Esophagus (tissue), 2 donors: Measurements from ENCODE around the gene GNPTG. TPM values are rescaled to one million over a fixed set of nuclear protein-coding genes. Genes with fewer than 3 reads are reported as not detected.
A peak's percentile ranks its signal among the peaks of the same experiment; 100 is the strongest.

Experiments
- H3K27ac ChIP-seq, 2 donors: one replicate each; pipeline ENCODE4 v1.5.1; 2013; ENCODE audit warnings: low read depth in 2 of 2, mild to moderate bottlenecking in 2 of 2, inconsistent platforms in 1 of 2, low read length in 1 of 2, moderate library complexity in 1 of 2
- H3K27me3 ChIP-seq, 2 donors: one replicate each; pipeline ENCODE4 v1.6.1; 2013; ENCODE audit warnings: low read length in 2 of 2, control low read depth in 1 of 2, mild to moderate bottlenecking in 1 of 2; ENCODE audit not compliant: insufficient read depth in 2 of 2, control insufficient read depth in 1 of 2
- H3K36me3 ChIP-seq, 2 donors: one replicate each; pipeline ENCODE4 v1.6.1; 2013; ENCODE audit warnings: low read length in 1 of 2; ENCODE audit not compliant: control insufficient read depth in 2 of 2, insufficient read depth in 2 of 2
- H3K4me1 ChIP-seq, 2 donors: one replicate each; pipeline ENCODE4 v1.6.1; 2013; ENCODE audit warnings: low read length in 1 of 2; ENCODE audit not compliant: control insufficient read depth in 2 of 2, insufficient read depth in 2 of 2
- H3K4me3 ChIP-seq, 2 donors: one replicate each; pipeline ENCODE4 v1.5.1; 2013; ENCODE audit warnings: low read length in 2 of 2, mild to moderate bottlenecking in 2 of 2, low read depth in 1 of 2, moderate library complexity in 1 of 2
- H3K9me3 ChIP-seq, 2 donors: one replicate each; pipeline ENCODE4 v1.6.1; 2013; ENCODE audit warnings: mild to moderate bottlenecking in 2 of 2, low read depth in 1 of 2, low read length in 1 of 2, moderate library complexity in 1 of 2; ENCODE audit not compliant: control insufficient read depth in 2 of 2, insufficient read depth in 1 of 2
- WGBS, 2 donors: extraction: QIAGEN DNeasy Blood & Tissue Kit; methylation state at CpG; one replicate each; pipeline ENCODE4 v1.1.7; 2013; 5-methylcytosine and 5-hydroxymethylcytosine counted together
- polyA plus RNA-seq, 2 donors: library from polyadenylated mRNA; stranded (reverse); fragments of 200-250 nt; gene quantifications; one replicate each; pipeline ENCODE4 v1.2.3, GENCODE V29; 2013
- donor health status: healthy with polysubstance abuse.
- donor health status: Bipolar disorder and iron deficiency.

GNPTG gene
- polyA plus RNA-seq, 2 donors = 33.6 to 39.1 TPM

DNA sequence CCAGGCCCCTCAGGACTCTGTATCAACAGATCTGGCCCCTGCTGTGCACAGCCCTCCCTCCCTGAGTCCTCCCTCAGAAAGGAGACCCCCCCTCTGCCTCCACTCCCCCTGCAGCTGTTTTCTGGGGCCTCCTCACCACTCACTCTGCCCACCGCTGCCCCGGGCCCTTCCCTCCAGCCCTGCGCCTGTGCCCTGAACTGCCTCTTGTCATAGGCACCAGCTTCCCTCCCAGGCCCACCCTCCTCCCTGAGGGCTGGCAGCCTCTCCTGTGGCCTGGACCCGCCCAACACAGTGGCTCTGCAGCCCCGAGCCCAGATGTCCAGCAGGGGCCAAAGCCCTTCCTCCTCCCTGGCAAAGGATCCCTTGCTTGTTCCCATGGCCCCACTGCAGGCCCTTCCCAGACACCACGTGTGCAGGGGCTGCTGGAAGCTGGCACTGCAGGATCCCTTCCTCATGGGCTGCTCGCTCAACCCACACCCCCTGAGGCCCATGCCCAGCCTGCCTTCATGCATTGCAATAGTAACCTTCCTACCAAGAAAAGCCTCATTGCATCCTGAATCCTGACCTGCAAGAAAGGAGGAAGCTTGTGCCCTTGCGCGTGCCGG lies 25.8 kb downstream of the GNPTG start:
- no peaks in the 10 kb centered on the region for H3K9me3 ChIP-seq
- peaks cover 2 to 18% of the 10 kb centered on the region in 2 donors for H3K36me3 ChIP-seq
- H3K4me1 ChIP-seq = peaks cover 7 to 11% of the 10 kb centered on the region in 2 donors
- H3K27me3 ChIP-seq = no peaks in the 10 kb centered on the region
- 86 to 87% methylated on average over 10 of the region's 10 CpGs for WGBS, 2 donors
- no peak overlapping the region for H3K27ac ChIP-seq
- H3K4me3 ChIP-seq = no peak overlapping the region

DNA sequence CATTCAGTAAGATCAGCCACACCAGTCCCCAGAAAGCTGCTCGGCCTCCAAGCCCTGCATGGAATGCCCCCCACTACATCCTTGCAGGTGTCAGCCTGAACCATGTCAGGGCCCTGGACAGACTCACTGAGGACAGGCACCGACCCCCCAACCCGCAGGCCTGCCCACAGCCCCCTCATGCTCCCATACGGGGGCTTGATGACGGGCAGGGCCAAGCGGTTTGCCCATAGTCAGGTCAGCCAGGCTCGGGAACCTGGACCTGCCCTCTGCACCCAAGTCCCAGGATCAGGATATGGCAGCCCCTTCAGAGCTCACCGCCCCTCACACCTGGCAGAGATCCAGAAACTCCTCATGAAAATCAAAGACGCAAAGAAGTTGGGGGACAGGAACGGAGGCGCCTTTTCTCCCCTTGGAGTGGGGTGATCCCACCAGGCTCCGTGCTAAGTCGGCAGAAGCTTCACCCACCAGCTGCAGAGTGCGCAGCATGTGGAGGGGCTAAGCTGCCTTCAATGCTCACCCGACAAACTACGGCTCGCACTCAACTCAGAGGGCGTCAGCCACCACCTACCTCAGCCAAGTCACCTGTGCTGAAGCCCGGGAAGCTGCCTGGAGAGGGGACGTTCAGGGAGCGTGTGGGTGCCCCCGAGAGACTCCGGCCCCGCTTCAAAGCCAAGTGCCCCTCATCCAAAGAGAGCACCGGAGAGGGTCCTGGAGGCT lies 26.5 kb downstream of the GNPTG start:
- WGBS, 2 donors = 82 to 88% methylated on average over 25 of the region's 25 CpGs
- peaks cover 2 to 19% of the 10 kb centered on the region in 2 donors for H3K36me3 ChIP-seq
- no peaks in the 10 kb centered on the region for H3K9me3 ChIP-seq
- H3K27ac ChIP-seq = no peak overlapping the region
- no peaks in the 10 kb centered on the region for H3K27me3 ChIP-seq
- H3K4me3 ChIP-seq = peak overlapping the region in 1 of 2 donors; percentile 52
- peaks cover 7 to 11% of the 10 kb centered on the region in 2 donors for H3K4me1 ChIP-seq

DNA sequence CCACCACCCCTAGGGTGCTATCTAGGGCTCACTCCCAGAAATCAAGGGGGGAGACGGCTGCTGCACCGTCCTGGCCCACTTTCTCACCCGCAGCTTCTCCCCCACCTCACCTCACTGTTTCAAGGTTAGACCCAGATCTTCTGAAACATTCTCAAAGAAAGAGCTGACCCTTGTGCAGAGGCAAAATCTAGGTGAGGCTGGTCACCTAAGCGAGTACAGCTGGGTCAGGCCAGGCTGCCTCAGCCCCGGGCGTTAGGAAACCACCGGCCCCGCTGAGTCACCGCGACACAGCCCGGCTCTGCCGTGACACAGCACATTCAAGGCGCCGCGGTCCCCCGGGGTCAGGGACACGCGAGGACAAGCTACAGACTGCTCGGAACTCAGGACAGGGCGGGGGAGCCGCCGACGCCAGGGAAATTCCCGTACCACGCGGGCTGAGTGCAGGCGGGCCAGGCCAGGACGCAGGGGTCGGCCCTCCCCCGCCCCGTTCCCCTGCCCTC lies 27.1 kb downstream of the GNPTG start:
- H3K4me3 ChIP-seq = peak overlapping the region; percentile 51 to 52
- 6% methylated on average over 27 to 31 of the region's 31 CpGs for WGBS, 2 donors
- peaks cover 2 to 25% of the 10 kb centered on the region in 2 donors for H3K36me3 ChIP-seq
- H3K27me3 ChIP-seq = no peaks in the 10 kb centered on the region
- H3K4me1 ChIP-seq = peaks cover 7 to 11% of the 10 kb centered on the region in 2 donors
- H3K9me3 ChIP-seq = no peaks in the 10 kb centered on the region
- peak overlapping the region; percentile 53 to 77 for H3K27ac ChIP-seq

DNA sequence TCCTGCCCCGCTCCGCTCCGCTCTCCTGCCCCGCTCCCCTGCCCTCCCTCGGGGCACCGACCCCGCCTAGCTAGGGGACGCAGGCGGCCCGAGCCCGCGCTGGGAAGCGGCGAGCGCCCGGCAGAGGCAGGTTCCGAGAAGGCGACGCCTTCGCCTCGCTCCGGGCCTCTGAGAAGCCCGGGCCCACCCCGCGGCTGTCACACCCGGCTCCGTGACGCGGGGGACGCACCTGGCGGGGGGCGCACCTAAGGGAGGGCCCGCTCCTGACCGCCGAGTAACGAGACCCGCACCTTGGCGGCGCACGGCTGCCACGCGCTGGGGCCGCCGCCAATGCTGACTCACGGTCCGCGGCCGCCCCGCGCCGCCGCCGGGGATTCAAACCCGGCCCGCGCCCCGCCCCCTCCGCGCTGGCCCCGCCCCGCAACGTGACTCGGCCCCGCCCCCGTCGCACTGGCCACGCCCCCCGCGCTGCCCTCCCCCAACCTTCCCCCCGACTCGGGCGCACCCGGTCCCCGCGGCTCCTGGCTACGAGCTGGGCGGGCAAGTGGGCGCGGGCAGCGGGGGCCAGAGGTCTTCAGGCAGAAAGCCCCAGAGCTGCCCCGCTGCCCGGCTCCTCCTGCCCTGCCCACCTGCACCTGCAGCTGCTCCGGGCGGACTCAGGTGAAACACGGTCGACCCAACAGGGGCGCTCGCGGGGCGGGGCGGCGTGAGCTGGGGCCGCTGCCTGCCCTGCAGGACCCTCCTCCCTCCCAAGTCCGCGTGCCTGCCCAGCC lies 27.8 kb downstream of the GNPTG start:
- H3K27me3 ChIP-seq = no peaks in the 10 kb centered on the region
- 5% methylated on average over 68 to 95 of the region's 95 CpGs for WGBS, 2 donors
- H3K9me3 ChIP-seq = no peaks in the 10 kb centered on the region
- H3K36me3 ChIP-seq = peaks cover 2 to 26% of the 10 kb centered on the region in 2 donors
- H3K27ac ChIP-seq = peak overlapping the region; percentile 53 to 77
- peak overlapping the region; percentile 51 to 52 for H3K4me3 ChIP-seq
- peaks cover 7 to 11% of the 10 kb centered on the region in 2 donors for H3K4me1 ChIP-seq

DNA sequence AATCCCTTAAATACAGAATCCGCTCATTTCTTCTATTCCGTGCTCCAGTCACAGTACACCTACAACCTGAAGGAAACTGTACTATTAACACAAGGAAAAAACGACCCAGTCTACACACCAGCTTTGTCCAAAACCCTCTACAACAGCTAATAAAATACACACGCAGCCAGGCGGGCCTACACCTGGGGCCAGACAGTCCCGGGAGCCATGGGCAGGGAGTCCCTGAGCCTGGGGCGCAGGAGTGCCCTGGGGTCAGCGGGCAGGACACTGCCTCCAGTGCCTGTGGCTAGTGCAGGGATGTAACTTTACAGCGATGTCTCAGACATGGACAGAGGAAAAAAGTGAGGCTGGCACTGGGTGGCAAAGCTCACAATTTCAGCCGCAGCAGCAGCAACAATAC lies 28.5 kb downstream of the GNPTG start:
- Histone ChIP-seq H3K36me3 (peaks cover 2 to 27% of the 10 kb centered on the region in 2 donors), H3K4me3 (no peak overlapping the region), H3K27me3 (no peaks in the 10 kb centered on the region), H3K4me1 (peaks cover 7 to 11% of the 10 kb centered on the region in 2 donors), H3K27ac (no peak overlapping the region), H3K9me3 (no peaks in the 10 kb centered on the region)
- 75 to 79% methylated on average over 10 of the region's 10 CpGs for WGBS, 2 donors

DNA sequence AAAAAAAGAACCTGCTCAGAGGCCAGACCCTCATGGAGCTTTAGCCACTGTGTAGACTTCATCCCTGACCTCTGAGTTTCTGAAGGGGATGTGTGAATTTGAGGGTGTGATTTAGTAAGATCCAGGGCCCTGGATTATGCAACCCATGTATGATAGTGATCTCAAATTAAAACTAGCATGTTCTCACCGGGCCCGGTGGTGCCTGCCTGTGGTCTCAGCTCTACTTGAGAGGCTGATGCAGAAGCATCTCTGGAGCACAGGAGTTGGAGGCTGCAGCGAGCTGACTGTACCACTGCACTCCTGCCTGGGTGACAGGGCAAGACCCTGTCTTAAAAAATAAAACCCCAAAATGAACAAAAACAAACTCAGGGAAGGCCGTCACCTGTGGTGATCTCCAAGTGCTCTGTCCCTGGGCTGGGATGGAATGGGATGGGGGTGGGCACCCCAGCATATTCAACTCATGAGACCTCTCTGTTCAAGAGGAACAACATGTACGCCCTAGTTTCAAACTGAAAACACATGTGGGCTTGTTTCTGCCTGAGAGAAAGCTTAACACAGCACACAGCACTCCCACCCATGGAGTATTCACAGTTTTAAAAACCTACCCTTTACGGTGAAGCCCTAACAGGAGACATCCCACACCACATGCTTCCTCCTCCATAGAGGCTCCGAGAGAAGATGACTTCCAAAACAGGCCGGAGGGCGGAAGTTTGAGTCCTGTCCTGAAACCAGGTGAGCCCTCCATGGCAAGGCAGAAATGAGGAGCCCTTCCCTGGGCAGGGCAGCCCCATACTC lies 30.1 kb downstream of the GNPTG start:
- H3K9me3 ChIP-seq = no peaks in the 10 kb centered on the region
- no peaks in the 10 kb centered on the region for H3K27me3 ChIP-seq
- no peak overlapping the region for H3K4me3 ChIP-seq
- H3K4me1 ChIP-seq = peaks cover 7 to 11% of the 10 kb centered on the region in 2 donors
- WGBS, 2 donors = 91% methylated on average over 9 of the region's 9 CpGs
- peaks cover 2 to 26% of the 10 kb centered on the region in 2 donors for H3K36me3 ChIP-seq
- H3K27ac ChIP-seq = no peak overlapping the region

DNA sequence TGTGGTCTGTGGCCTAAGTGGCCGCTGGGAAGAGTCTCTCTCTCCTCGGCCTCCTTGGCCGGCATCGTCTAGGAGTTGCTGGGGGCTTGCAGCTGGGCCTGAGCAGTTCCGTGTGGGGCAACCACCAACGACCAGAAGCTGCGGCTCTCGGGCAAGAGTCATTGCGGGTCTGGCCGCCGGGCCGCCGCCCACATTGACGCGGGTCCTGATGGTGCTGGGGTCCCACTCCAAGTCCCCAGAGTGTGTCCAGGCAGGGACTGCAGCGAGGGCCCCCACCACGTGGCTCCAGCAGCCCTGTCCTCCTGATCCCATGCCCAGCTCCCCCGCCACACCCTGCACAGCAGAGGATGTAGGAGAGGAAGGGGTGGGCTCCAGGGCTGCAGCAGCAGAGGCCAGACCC lies 31.8 kb downstream of the GNPTG start:
- Histone ChIP-seq H3K9me3 (no peaks in the 10 kb centered on the region), H3K36me3 (peaks cover 2 to 33% of the 10 kb centered on the region in 2 donors), H3K4me3 (no peak overlapping the region), H3K27ac (no peak overlapping the region), H3K27me3 (no peaks in the 10 kb centered on the region), H3K4me1 (peaks cover 2 to 6% of the 10 kb centered on the region in 2 donors)
- WGBS, 2 donors = 89 to 91% methylated on average over 16 to 18 of the region's 18 CpGs

DNA sequence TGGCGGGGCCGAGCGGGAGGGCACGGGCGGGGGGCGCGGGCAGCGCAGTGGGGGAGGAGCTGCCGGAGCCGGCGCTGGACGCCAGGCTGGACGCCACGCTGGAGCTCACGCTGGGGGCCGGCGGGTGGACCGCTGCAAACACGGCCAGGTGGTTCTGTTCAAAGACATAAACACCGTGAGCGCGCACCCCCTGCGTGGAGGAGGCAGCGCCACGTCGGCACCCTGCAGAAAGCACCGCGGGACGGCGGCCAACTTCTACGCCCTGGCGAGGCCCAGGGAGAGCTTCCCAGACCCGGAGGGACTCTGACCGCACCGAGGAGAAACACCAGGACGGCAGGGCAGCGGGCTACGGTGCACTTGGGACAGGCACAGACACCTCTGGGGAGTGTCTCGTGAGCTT lies 33.5 kb downstream of the GNPTG start:
- 95 to 96% methylated on average over 39 of the region's 39 CpGs for WGBS, 2 donors
- H3K4me1 ChIP-seq = no peaks in the 10 kb centered on the region
- H3K27me3 ChIP-seq = no peaks in the 10 kb centered on the region
- H3K27ac ChIP-seq = no peak overlapping the region
- no peaks in the 10 kb centered on the region for H3K9me3 ChIP-seq
- no peak overlapping the region for H3K4me3 ChIP-seq
- peaks cover 1 to 36% of the 10 kb centered on the region in 2 donors for H3K36me3 ChIP-seq

DNA sequence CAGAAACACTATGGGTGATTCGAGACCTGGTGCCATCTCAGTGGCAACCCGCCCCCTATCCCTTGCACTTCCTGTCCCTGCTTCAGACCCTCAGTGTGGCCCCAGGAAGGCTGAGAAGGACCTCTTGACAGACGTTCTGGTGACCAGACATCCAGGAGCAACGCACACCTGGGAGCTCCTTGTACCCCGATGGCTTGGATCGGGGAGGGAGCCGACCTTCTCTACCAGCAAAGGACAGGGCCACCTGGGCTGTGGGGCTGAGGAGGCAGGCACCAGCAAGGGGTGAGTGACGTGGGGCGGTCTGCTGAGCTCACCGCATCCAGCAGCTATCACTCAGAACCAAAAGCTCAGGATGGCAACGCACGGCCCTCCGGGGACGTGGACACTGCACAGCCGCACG lies 35.6 kb downstream of the GNPTG start:
- no peak overlapping the region for H3K4me3 ChIP-seq
- H3K27me3 ChIP-seq = no peaks in the 10 kb centered on the region
- H3K4me1 ChIP-seq = no peaks in the 10 kb centered on the region
- no peaks in the 10 kb centered on the region for H3K9me3 ChIP-seq
- H3K36me3 ChIP-seq = peaks cover 0 to 36% of the 10 kb centered on the region in 2 donors
- 94 to 96% methylated on average over 16 of the region's 16 CpGs for WGBS, 2 donors
- no peak overlapping the region for H3K27ac ChIP-seq
